ENCODE measurements around the gene CST3. TPM values are rescaled to one million over a fixed set of nuclear protein-coding genes. Genes with fewer than 3 reads are reported as not detected.

The CST3 gene
- total and polyA plus RNA-seq, 2 experiments from 2014 or later = 921 to 2,850 TPM

- peaks cover 3% of the 10 kb centered on the region for H4K20me1 ChIP-seq (ENCODE audit: insufficient read depth, poor library complexity, severe bottlenecking)
- H3K79me2 ChIP-seq = peaks cover 19% of the 10 kb centered on the region
- TF ChIP-seq CTCF (IDR thresholded peaks at IDR 0.05; ENCODE audit: poor library complexity) (no peak), EZH2phosphoT487 (IDR thresholded peaks at IDR 0.05; ENCODE audit: low read depth, severe bottlenecking, unreplicated experiment) (no peak), EZH2 (IDR thresholded peaks at IDR 0.05; ENCODE audit: borderline replicate concordance) (no peak)
- 88% methylated on average over 8 of the region's 8 CpGs for WGBS (ENCODE audit: low lambda C conversion rate, missing lambda C conversion rate)
- no peaks in the 10 kb centered on the region for H3K9me3 ChIP-seq (ENCODE audit: low read depth)
- no peaks in the 10 kb centered on the region for H3K27me3 ChIP-seq
- DNase-seq (ENCODE audit: low spot score) = no peak
- no peaks in the 10 kb centered on the region for H3K9me2 ChIP-seq (replicated peaks; ENCODE audit: insufficient read depth)
- H3K4me1 ChIP-seq (ENCODE audit: insufficient read depth) = peaks cover 16% of the 10 kb centered on the region
- H3K4me3 ChIP-seq = no peak overlapping the region
- no peak overlapping the region for H2AFZ ChIP-seq
- H3K4me2 ChIP-seq = no peak overlapping the region
- no peaks in the 10 kb centered on the region for H3K36me3 ChIP-seq (replicated peaks; ENCODE audit: insufficient read depth, low read depth)
- H3K27ac ChIP-seq = no peak overlapping the region
Measured at GRCh38 chr20:23634044-23634801, 3.5 kb downstream of the CST3 start.

- Histone ChIP-seq H3K36me3 (replicated peaks; ENCODE audit: insufficient read depth, low read depth) (no peaks in the 10 kb centered on the region), H3K4me2 (no peak overlapping the region), H3K9me2 (replicated peaks; ENCODE audit: insufficient read depth) (no peaks in the 10 kb centered on the region), H3K79me2 (peaks cover 19% of the 10 kb centered on the region), H3K27me3 (no peaks in the 10 kb centered on the region), H3K27ac (no peak overlapping the region), H3K4me3 (no peak overlapping the region), H3K4me1 (ENCODE audit: insufficient read depth) (peaks cover 22% of the 10 kb centered on the region), H4K20me1 (ENCODE audit: insufficient read depth, poor library complexity, severe bottlenecking) (peaks cover 3% of the 10 kb centered on the region), H2AFZ (no peak overlapping the region), H3K9me3 (ENCODE audit: low read depth) (no peaks in the 10 kb centered on the region)
- TF ChIP-seq CTCF (IDR thresholded peaks at IDR 0.05; ENCODE audit: poor library complexity) = no peak
- TF ChIP-seq EZH2 (IDR thresholded peaks at IDR 0.05; ENCODE audit: borderline replicate concordance) = no peak
- TF ChIP-seq EZH2phosphoT487 (IDR thresholded peaks at IDR 0.05; ENCODE audit: low read depth, severe bottlenecking, unreplicated experiment) = no peak
- no peak for DNase-seq (ENCODE audit: low spot score)
- 84% methylated on average over 8 of the region's 8 CpGs for WGBS (ENCODE audit: low lambda C conversion rate, missing lambda C conversion rate)
Measured at GRCh38 chr20:23632711-23633573, 4.8 kb downstream of the CST3 start.

- H3K4me3 ChIP-seq = no peak overlapping the region
- no peaks in the 10 kb centered on the region for H3K36me3 ChIP-seq (replicated peaks; ENCODE audit: insufficient read depth, low read depth)
- DNase-seq (ENCODE audit: low spot score) = no peak
- H3K9me3 ChIP-seq (ENCODE audit: low read depth) = no peaks in the 10 kb centered on the region
- peaks cover 19% of the 10 kb centered on the region for H3K79me2 ChIP-seq
- no peaks in the 10 kb centered on the region for H3K27me3 ChIP-seq
- H3K4me2 ChIP-seq = no peak overlapping the region
- H3K9me2 ChIP-seq (replicated peaks; ENCODE audit: insufficient read depth) = no peaks in the 10 kb centered on the region
- no peak overlapping the region for H2AFZ ChIP-seq
- TF ChIP-seq EZH2phosphoT487 (IDR thresholded peaks at IDR 0.05; ENCODE audit: low read depth, severe bottlenecking, unreplicated experiment) (no peak), CTCF (IDR thresholded peaks at IDR 0.05; ENCODE audit: poor library complexity) (no peak), EZH2 (IDR thresholded peaks at IDR 0.05; ENCODE audit: borderline replicate concordance) (no peak)
- 95% methylated on average over 12 of the region's 12 CpGs for WGBS (ENCODE audit: low lambda C conversion rate, missing lambda C conversion rate)
- H3K4me1 ChIP-seq (ENCODE audit: insufficient read depth) = peaks cover 22% of the 10 kb centered on the region
- no peak overlapping the region for H3K27ac ChIP-seq
- H4K20me1 ChIP-seq (ENCODE audit: insufficient read depth, poor library complexity, severe bottlenecking) = peaks cover 3% of the 10 kb centered on the region
Measured at GRCh38 chr20:23631981-23632710, 5.6 kb downstream of the CST3 start.
